ENCODE measurements around the gene RASGRF1.

Gene RASGRF1

DNA sequence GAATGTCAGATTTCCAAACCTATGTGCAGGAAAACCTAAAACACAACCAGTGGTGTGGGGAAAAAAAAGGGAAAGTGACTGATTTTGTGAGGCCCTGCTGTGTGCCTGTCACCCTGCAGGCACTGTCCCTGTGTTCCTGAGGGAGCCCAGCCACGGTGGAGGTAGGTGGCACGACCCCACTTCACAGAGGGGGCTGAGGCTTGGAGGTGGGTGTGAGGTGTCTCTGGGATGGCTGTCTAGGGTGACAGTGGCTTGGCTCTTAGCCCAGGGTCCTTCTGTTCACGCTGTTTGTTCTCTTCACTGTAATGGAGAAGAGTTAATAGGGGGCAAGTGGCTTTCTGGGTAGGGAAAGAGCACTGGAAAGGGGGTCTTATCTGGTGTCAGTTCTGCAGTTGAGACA is 22.6 kb downstream of the RASGRF1 start:
- Mint-ChIP-seq H3K27ac (no peak overlapping the region), H3K27me3 (ENCODE audit: low read depth) (peaks cover 15% of the 10 kb centered on the region), H3K4me1 (no peaks in the 10 kb centered on the region), H3K9me3 (no peaks in the 10 kb centered on the region), H3K36me3 (ENCODE audit: low read depth) (no peaks in the 10 kb centered on the region), H3K4me3 (no peak overlapping the region)
- TF ChIP-seq, protein P1, sequence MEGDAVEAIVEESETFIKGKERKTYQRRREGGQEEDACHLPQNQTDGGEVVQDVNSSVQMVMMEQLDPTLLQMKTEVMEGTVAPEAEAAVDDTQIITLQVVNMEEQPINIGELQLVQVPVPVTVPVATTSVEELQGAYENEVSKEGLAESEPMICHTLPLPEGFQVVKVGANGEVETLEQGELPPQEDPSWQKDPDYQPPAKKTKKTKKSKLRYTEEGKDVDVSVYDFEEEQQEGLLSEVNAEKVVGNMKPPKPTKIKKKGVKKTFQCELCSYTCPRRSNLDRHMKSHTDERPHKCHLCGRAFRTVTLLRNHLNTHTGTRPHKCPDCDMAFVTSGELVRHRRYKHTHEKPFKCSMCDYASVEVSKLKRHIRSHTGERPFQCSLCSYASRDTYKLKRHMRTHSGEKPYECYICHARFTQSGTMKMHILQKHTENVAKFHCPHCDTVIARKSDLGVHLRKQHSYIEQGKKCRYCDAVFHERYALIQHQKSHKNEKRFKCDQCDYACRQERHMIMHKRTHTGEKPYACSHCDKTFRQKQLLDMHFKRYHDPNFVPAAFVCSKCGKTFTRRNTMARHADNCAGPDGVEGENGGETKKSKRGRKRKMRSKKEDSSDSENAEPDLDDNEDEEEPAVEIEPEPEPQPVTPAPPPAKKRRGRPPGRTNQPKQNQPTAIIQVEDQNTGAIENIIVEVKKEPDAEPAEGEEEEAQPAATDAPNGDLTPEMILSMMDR (IDR thresholded peaks at IDR 0.05; ENCODE audit: unreplicated experiment in 3 of 3), result no peak

DNA sequence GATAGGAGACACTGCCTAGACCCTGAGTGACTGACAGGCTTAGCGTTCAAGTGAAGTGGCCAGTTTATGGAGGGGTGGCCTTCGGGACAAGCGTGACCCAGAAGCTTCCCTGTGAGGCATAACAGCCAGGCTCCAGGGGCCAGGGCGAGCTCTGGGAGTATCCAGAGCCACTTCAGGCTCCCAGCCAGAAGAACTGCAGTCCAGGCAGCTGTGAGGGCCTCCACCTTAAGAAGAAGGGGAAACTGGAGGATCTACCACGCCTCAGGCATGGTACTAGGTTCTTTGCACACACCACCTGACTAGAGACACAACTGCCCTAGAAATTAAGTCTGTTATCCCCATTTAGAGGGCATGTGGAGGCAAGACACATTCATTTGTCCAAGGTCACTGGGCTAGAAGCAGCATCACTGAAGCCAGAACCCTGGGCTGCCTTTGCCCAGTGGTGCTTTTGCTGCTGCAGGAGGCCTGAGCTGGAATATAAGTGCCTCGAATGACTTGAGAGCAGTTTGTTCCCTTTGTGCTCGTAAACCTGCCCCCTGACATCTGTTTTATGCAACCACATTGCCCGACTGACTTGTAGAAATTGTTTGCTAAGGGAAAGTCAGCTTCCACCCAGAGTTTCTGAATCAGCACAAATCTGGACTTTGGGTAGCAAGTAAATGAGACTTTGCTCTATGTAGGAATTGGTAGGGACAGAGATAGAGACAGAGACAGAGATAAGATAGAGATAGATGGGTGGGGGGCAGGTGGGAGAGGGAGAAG is 23.3 kb downstream of the RASGRF1 start:
- H3K9me3 Mint-ChIP-seq, result no peaks in the 10 kb centered on the region

DNA sequence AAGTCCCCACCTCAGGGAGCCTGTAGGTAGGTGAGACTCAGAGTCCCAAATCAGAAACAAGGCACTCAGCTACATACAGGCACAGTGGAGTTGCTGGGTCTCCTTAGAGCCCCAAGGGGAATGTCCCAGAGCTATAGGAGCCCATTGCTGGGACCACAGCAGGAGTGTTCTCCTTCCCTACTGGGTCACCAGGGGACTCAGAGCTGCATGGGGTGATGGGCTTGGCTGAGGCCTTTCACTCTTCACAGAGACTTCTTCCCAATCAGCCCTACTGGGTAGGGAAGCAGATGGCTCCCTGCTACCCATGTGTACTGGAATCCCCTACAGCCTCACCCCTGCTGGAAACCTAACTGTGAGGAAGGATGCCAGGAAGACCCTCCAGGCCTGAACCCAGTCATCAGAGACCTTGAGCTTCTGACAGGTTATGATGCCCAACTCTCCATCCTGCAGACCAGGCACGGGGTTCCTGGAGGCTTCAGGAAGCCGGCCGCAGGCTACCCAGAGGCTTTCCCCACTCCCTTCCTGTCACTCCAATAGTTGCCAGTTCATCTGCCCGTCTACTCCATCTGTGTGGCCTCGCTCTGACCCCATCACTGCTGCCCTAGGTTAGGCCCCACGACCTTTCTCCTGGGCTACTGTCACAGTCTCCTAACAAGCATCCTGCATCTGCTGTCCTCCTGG is 24.0 kb downstream of the RASGRF1 start:
- Mint-ChIP-seq H3K9me3 (no peaks in the 10 kb centered on the region), H3K27me3 (ENCODE audit: low read depth) (peaks cover 21% of the 10 kb centered on the region), H3K27ac (no peak overlapping the region), H3K36me3 (ENCODE audit: low read depth) (no peaks in the 10 kb centered on the region), H3K4me1 (no peaks in the 10 kb centered on the region), H3K4me3 (no peak overlapping the region)
- TF ChIP-seq, protein P1 (IDR thresholded peaks at IDR 0.05; ENCODE audit: unreplicated experiment in 3 of 3), result no peak

More for the DNA sequence above, 23.3 kb downstream of the RASGRF1 start:
- Mint-ChIP-seq H3K27me3 (ENCODE audit: low read depth) (peaks cover 17% of the 10 kb centered on the region), H3K4me1 (no peaks in the 10 kb centered on the region), H3K36me3 (ENCODE audit: low read depth) (no peaks in the 10 kb centered on the region), H3K27ac (no peak overlapping the region), H3K4me3 (no peak overlapping the region)
- TF ChIP-seq, protein P1 (IDR thresholded peaks at IDR 0.05; ENCODE audit: unreplicated experiment in 3 of 3), result no peak

DNA sequence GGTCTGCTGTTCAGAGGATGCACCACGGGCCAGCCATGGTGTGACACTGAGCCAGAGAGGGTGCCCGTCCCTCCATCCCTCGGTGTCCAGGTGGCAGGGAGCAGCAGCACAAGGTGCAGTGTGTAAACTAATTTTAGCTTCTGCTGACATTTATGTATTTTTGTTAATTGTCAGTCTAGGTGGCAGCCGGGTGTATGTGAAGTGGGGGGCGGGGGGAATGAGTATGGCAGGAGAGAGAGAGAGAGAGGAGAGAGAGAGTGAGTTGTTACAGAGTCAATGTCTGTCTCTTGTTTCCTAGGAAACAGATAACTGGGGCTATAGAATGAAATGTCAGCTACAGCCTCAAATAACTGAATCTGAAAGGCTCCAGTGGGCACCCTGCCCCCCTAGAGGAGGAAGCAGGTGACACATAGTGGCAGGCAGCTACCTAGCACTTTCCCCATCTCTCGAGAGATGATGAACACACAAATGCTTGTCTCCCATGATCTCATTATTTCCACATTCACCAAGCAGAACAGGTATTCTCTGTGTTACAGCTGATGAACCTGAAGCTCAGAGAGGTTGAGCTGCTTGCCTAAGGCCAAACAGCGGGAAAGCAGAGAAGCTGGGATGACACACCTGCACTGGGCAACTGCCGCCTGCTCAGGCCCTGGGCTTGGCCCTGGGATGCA is 24.7 kb downstream of the RASGRF1 start:
- H3K4me1 Mint-ChIP-seq, result no peaks in the 10 kb centered on the region
- TF ChIP-seq, protein P1 (IDR thresholded peaks at IDR 0.05; ENCODE audit: unreplicated experiment in 3 of 3), result no peak
- H3K9me3 Mint-ChIP-seq, result no peaks in the 10 kb centered on the region
- H3K4me3 Mint-ChIP-seq, result no peak overlapping the region
- H3K36me3 Mint-ChIP-seq (ENCODE audit: low read depth), result no peaks in the 10 kb centered on the region
- peaks cover 23% of the 10 kb centered on the region for H3K27me3 Mint-ChIP-seq (ENCODE audit: low read depth)
- no peak overlapping the region for H3K27ac Mint-ChIP-seq

DNA sequence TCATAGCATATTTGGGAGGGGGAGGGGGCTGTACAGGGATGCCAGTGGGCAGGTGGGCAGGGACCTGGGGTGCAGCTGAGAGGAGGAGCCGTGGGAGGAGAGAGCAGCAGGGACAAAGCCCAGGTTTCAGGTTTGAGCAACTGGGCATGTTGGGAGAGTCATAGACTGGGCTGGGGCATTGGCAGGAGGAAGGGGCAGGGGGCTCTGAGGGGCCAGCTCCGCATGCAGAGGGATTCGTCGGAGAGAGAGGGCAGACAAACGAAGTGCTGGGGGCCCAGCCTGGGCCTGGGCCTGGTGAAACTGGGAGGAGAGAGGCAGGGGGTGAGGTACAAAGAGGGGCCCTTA is 25.2 kb downstream of the RASGRF1 start:
- no peak overlapping the region for H3K4me3 Mint-ChIP-seq
- H3K36me3 Mint-ChIP-seq (ENCODE audit: low read depth), result no peaks in the 10 kb centered on the region
- TF ChIP-seq, protein P1 (IDR thresholded peaks at IDR 0.05; ENCODE audit: unreplicated experiment in 3 of 3), result no peak
- H3K9me3 Mint-ChIP-seq, result no peaks in the 10 kb centered on the region
- H3K27me3 Mint-ChIP-seq (ENCODE audit: low read depth), result peaks cover 27% of the 10 kb centered on the region
- no peak overlapping the region for H3K27ac Mint-ChIP-seq
- no peaks in the 10 kb centered on the region for H3K4me1 Mint-ChIP-seq

Measured in nephron (organoid).